ENCODE data around the gene TPST2. TPM values are rescaled to one million over a fixed set of nuclear protein-coding genes. Genes with fewer than 3 reads are reported as not detected.

The TPST2 gene
- total RNA-seq, 2 experiments from 2014 or later: 17.4 to 18.3 TPM

DNA sequence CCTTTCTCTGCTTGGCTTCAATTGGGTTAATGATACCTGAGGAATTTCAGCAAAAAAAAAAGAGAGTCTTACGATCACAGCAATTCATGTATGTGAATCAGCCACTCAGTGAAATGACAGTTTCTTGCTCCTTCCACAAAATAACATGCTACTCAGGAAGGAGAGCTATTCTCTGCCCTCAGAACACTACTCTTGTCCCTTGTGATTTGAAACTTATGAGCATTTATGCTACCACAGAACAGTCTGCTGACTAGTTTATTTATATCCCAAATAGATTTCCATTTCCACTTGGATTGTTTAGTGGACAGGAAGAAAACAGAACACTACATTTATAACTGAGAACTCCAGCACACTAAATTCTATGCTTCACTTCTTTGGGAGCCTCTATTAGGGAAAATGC is 86.2 kb downstream of the TPST2 start:
- H3K4me1 Mint-ChIP-seq: peaks cover 18% of the 10 kb centered on the region
- no peak overlapping the region for H3K4me3 Mint-ChIP-seq
- intact Hi-C loops (cut with DNase I, micrococcal nuclease): loop anchor here in 1 of 2 experiments (1.0 kb wide), 1 partner anchor 162 kb away; no protein-coding TSS in a partner anchor
- peaks cover 55% of the 10 kb centered on the region for H3K36me3 Mint-ChIP-seq (ENCODE audit: low read depth)
- no peak for ATAC-seq
- POLR2A ChIA-PET: interaction anchor here (1.0 kb wide), 1 partner anchor 20 kb away, joined by 3 read pairs; the partner anchor contains the start of genes HPS4 and SRRD
- H3K27ac Mint-ChIP-seq: peak overlapping the region; percentile 84
- H3K9me3 Mint-ChIP-seq (ENCODE audit: low read depth): no peaks in the 10 kb centered on the region
- CTCF ChIA-PET: interaction anchor here (0.7 to 4.8 kb wide), 9 partner anchors 10 to 162 kb away, joined by 3 to 27 read pairs (median 4); partner anchors contain the start of genes HPS4 and SRRD
- no peaks in the 10 kb centered on the region for H3K27me3 Mint-ChIP-seq
- no peak for DNase-seq

DNA sequence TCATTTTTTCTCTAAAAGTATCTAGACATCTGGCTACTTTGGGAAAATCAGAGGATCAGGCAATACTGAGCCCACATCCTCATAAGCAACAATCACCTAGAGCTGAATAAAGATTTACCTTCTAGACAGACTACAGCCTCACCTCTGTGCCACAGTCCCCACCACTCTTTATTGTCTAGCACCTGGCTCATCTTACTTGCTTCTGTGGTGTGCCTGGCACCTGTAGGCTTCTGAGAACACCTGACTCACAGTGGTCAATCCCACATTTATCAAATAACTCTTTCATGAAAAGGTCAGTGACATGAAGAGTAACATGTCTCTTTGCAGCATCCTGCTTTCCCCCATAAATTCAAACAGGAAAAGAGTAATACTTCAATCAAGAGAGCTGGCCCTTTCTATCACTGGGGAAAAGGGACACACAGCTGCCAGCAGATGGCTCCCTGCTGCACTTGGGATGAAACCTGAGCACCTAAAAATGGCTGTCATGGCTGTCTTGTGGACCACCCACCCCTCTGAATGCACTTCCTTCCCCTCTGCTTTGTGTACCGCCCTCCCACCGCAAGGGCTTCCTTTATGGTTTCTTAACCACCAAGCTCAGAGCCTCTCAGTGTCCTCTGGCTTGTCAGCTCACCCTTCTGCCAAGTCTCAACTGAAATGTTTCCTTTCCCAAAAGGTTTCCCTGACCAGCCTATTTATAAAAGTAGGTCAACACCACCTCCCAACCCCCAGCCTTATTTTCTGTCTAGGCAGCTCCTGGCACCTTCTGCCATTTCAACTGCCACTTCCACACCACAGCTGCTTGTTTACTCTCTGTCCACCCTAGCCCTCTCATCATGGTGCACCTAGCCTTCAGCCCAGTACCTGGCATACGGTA is 87.0 kb downstream of the TPST2 start:
- intact Hi-C loops (cut with DNase I, micrococcal nuclease): loop anchor here in 1 of 2 experiments (1.0 kb wide), 1 partner anchor 162 kb away; no protein-coding TSS in a partner anchor
- H3K27me3 Mint-ChIP-seq: no peaks in the 10 kb centered on the region
- POLR2A ChIA-PET: interaction anchor here (1.0 kb wide), 1 partner anchor 19 kb away, joined by 3 read pairs; the partner anchor contains the start of genes HPS4 and SRRD
- peaks cover 55% of the 10 kb centered on the region for H3K36me3 Mint-ChIP-seq (ENCODE audit: low read depth)
- no peaks in the 10 kb centered on the region for H3K9me3 Mint-ChIP-seq (ENCODE audit: low read depth)
- H3K4me1 Mint-ChIP-seq: peaks cover 18% of the 10 kb centered on the region
- H3K4me3 Mint-ChIP-seq: no peak overlapping the region
- CTCF ChIA-PET: interaction anchor here (0.6 to 4.8 kb wide), 17 partner anchors 9 to 175 kb away, joined by 3 to 27 read pairs (median 4); partner anchors contain the start of genes HPS4 and SRRD
- peak overlapping the region; percentile 84 for H3K27ac Mint-ChIP-seq
- ATAC-seq (peak; percentile 93), DNase-seq (peak; percentile 72)

DNA sequence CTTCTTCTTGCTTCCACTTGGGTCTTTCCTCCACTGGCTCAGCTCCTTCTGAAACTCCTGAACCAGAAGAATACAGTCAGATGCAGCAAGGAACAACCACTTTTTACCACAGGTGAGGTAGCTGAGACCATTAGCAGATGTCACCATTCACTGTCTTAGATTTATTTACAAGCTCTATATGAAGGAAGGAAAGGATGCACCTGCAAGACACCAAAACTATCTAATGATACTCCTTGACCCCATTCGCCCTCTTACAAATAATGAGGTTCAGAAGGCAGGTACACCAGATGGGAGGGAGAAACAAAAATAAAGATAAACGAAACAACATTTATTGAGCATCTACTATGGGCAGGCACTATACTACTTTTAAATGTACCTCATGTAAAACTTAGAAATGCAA is 87.9 kb downstream of the TPST2 start:
- DNase-seq (no peak), ATAC-seq (no peak)
- peaks cover 18% of the 10 kb centered on the region for H3K4me1 Mint-ChIP-seq
- no peaks in the 10 kb centered on the region for H3K27me3 Mint-ChIP-seq
- H3K9me3 Mint-ChIP-seq (ENCODE audit: low read depth): no peaks in the 10 kb centered on the region
- ChIA-PET POLR2A (interaction anchor here (0.6 kb wide), 1 partner anchor 72 kb away, joined by 3 read pairs; no protein-coding TSS in a partner anchor), CTCF (interaction anchor here (0.6 to 4.8 kb wide), 10 partner anchors 11 to 176 kb away, joined by 3 to 27 read pairs (median 4); partner anchors contain the start of genes HPS4 and SRRD)
- no peak overlapping the region for H3K4me3 Mint-ChIP-seq
- H3K36me3 Mint-ChIP-seq (ENCODE audit: low read depth): peaks cover 61% of the 10 kb centered on the region
- H3K27ac Mint-ChIP-seq: peak overlapping the region; percentile 5
- intact Hi-C loops (cut with DNase I, micrococcal nuclease): no loop called here

DNA sequence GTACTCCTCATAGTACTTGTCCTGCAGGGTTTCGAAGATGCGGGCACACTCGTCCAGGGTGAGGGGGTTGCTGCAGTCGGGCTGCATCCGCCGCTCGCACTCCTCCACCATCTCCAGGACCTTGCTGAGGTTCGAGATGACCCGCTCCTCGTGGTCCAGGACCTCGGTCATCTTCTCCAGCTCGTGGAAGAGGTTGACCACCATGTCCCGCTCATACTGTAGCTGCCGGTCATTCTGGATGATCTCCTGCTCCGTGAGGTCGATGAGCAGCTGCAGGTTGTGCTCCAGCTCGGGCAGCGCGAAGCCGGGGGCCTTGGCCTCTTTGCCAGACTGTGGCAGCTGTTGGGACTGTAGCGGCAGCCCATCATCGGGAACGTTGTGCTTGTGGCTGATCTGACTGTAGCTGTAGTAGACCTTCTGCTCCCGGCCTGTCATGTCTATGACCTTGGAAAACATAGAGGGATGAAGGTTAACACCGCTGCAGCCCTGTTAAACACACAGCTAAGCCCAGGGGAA is 90.7 kb downstream of the TPST2 start:
- ChIA-PET CTCF (interaction anchor here (0.7 to 1.2 kb wide), 4 partner anchors 20 to 172 kb away, joined by 3 read pairs; no protein-coding TSS in a partner anchor), POLR2A (interaction anchor here (0.6 to 0.7 kb wide), 2 partner anchors 14 to 59 kb away, joined by 3 read pairs; no protein-coding TSS in a partner anchor)
- intact Hi-C loops (cut with DNase I, micrococcal nuclease): no loop called here
- Mint-ChIP-seq H3K27ac (no peak overlapping the region), H3K4me3 (no peak overlapping the region), H3K36me3 (ENCODE audit: low read depth) (peaks cover 62% of the 10 kb centered on the region), H3K9me3 (ENCODE audit: low read depth) (no peaks in the 10 kb centered on the region), H3K27me3 (no peaks in the 10 kb centered on the region), H3K4me1 (peaks cover 17% of the 10 kb centered on the region)
- DNase-seq: no peak
- no peak for ATAC-seq

DNA sequence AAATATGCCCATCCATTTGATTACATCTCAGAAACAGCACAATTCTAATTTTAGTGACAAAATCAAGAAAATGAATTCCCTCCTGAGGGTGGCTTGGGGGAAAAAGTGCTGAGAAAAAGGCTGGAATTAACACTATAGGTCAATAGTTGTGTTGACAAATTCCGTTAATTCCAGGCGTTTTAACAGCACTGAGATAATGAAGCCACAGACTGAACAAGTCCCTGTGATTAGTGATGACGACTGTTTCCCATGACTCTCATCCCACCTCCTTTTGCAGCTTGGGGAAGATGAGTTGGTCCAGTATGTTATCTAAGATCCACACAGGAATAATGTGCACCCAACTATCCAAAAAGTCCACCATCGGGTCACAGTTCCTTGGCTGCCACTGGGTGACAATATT is 93.5 kb downstream of the TPST2 start:
- Mint-ChIP-seq H3K4me1 (peaks cover 4% of the 10 kb centered on the region), H3K4me3 (no peak overlapping the region), H3K36me3 (ENCODE audit: low read depth) (peaks cover 62% of the 10 kb centered on the region), H3K27ac (no peak overlapping the region), H3K27me3 (no peaks in the 10 kb centered on the region), H3K9me3 (ENCODE audit: low read depth) (no peaks in the 10 kb centered on the region)
- intact Hi-C loops (cut with DNase I, micrococcal nuclease): no loop called here
- DNase-seq (no peak), ATAC-seq (no peak)
- POLR2A ChIA-PET: no interaction called here
- CTCF ChIA-PET: no interaction called here

- H3K36me3 Mint-ChIP-seq (ENCODE audit: low read depth): peaks cover 63% of the 10 kb centered on the region
- peaks cover 4% of the 10 kb centered on the region for H3K4me1 Mint-ChIP-seq
- ATAC-seq: no peak
- peak overlapping the region; percentile 35 for H3K27ac Mint-ChIP-seq
- H3K9me3 Mint-ChIP-seq (ENCODE audit: low read depth): no peaks in the 10 kb centered on the region
- DNase-seq: no peak
- ChIA-PET CTCF (interaction anchor here (0.8 to 1.0 kb wide), 3 partner anchors 9 to 12 kb away, joined by 3 read pairs; partner anchors contain the start of genes HPS4 and SRRD), POLR2A (no interaction called here)
- intact Hi-C loops (cut with DNase I, micrococcal nuclease): no loop called here
- H3K4me3 Mint-ChIP-seq: no peak overlapping the region
- H3K27me3 Mint-ChIP-seq: no peaks in the 10 kb centered on the region
These were observed 95.4 kb downstream of the TPST2 start for GRCh38 chr22:26494506-26494905.

GRCh38 chr22:26492220-26492619 is 97.7 kb downstream of the TPST2 start:
- no peaks in the 10 kb centered on the region for H3K27me3 Mint-ChIP-seq
- no peak overlapping the region for H3K4me3 Mint-ChIP-seq
- no peak for DNase-seq
- intact Hi-C loops (cut with DNase I, micrococcal nuclease): no loop called here
- no peak for ATAC-seq
- peak overlapping the region; percentile 37 for H3K27ac Mint-ChIP-seq
- CTCF ChIA-PET: interaction anchor here (0.7 kb wide), 1 partner anchor 71 kb away, joined by 3 read pairs; no protein-coding TSS in a partner anchor
- peaks cover 66% of the 10 kb centered on the region for H3K36me3 Mint-ChIP-seq (ENCODE audit: low read depth)
- peaks cover 10% of the 10 kb centered on the region for H3K4me1 Mint-ChIP-seq
- H3K9me3 Mint-ChIP-seq (ENCODE audit: low read depth): no peaks in the 10 kb centered on the region
- POLR2A ChIA-PET: no interaction called here

DNA sequence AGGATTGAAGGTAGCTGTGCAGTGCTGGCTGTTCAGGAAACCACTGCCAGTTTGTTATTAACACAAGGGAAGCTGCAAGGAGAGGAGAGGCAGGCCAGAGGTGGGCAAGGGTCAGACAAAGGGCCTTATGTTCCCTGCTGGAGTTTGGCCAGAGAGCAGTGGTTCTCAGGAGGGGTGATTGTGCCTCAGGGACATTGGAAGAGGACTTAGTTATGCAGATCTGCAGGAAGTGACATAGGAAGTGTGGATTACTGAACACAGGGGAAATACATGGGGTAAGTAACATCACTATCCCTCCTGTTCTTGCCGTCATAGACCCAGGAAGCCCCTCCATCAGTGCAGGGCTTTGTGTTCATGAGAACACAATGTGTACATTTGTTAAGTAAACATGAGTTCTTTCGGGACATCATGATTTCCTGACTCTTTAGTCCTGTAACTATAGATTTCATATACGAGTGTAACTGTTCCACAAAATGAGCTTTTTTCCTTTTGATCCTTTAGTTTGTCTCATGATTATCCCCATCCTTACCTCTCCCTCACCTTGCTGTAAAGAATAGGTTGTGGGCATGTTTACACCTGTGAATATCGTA is 100.4 kb downstream of the TPST2 start:
- Mint-ChIP-seq H3K27ac (peak overlapping the region; percentile 34), H3K4me3 (no peak overlapping the region), H3K4me1 (peaks cover 28% of the 10 kb centered on the region), H3K27me3 (no peaks in the 10 kb centered on the region), H3K36me3 (ENCODE audit: low read depth) (peaks cover 51% of the 10 kb centered on the region), H3K9me3 (ENCODE audit: low read depth) (no peaks in the 10 kb centered on the region)
- ChIA-PET CTCF (interaction anchor here (0.7 to 1.5 kb wide), 3 partner anchors 14 to 184 kb away, joined by 3 to 4 read pairs (median 3); no protein-coding TSS in a partner anchor), POLR2A (no interaction called here)
- intact Hi-C loops (cut with DNase I, micrococcal nuclease): no loop called here
- DNase-seq (no peak), ATAC-seq (no peak)

DNA sequence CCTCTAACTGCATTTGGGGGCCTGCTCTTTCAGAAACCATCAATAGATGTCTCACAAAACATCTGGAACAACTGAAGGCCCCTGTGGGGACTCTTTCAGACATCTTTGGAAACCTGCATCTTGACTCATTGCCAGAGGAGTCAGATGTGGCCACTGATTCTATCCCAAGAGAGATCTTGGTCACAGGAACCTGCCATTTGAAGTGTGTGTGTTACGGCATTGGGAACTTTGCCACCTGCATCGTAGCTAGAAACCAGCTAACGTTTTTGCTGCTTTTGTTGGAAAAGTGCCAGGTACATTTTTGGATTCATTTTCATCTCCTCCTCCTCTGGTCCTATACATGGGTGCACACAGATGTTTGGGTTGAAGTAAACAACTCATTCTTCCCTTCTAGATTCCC is 101.9 kb downstream of the TPST2 start:
- DNase-seq (no peak), ATAC-seq (no peak)
- Mint-ChIP-seq H3K36me3 (ENCODE audit: low read depth) (peaks cover 37% of the 10 kb centered on the region), H3K27ac (peak overlapping the region; percentile 59), H3K27me3 (no peaks in the 10 kb centered on the region), H3K4me3 (no peak overlapping the region), H3K9me3 (ENCODE audit: low read depth) (no peaks in the 10 kb centered on the region), H3K4me1 (peaks cover 26% of the 10 kb centered on the region)
- POLR2A ChIA-PET: no interaction called here
- CTCF ChIA-PET: no interaction called here
- intact Hi-C loops (cut with DNase I, micrococcal nuclease): no loop called here

DNA sequence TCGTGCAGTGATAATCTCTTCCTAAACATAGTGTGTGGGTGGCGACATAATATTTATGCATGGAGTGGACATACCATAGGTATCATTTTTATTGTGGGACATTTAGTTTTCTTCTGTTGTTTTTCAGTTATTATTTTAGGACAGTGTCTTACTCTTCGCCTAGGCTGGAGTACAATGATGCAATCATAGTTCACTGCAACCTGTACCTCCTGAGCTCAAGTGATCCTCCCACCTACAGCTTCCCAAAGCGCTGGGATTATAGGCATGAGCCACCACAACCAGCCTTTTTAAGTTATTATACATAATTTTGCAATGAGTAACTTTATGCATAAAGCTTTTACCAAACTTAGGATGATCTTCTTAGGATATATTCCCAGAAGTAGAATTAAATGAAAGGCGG is 103.5 kb downstream of the TPST2 start:
- intact Hi-C loops (cut with DNase I, micrococcal nuclease): no loop called here
- H3K27me3 Mint-ChIP-seq: no peaks in the 10 kb centered on the region
- H3K9me3 Mint-ChIP-seq (ENCODE audit: low read depth): no peaks in the 10 kb centered on the region
- ChIA-PET CTCF (interaction anchor here (1.0 to 1.7 kb wide), 2 partner anchors 17 to 155 kb away, joined by 3 to 5 read pairs; no protein-coding TSS in a partner anchor), POLR2A (no interaction called here)
- peak overlapping the region; percentile 52 for H3K27ac Mint-ChIP-seq
- DNase-seq (no peak), ATAC-seq (no peak)
- peaks cover 27% of the 10 kb centered on the region for H3K36me3 Mint-ChIP-seq (ENCODE audit: low read depth)
- H3K4me3 Mint-ChIP-seq: no peak overlapping the region
- peaks cover 42% of the 10 kb centered on the region for H3K4me1 Mint-ChIP-seq

- ChIA-PET POLR2A (no interaction called here), CTCF (interaction anchor here (1.0 to 5.7 kb wide), 4 partner anchors 16 to 180 kb away, joined by 3 to 27 read pairs (median 4); no protein-coding TSS in a partner anchor)
- Mint-ChIP-seq H3K36me3 (ENCODE audit: low read depth) (peaks cover 27% of the 10 kb centered on the region), H3K4me3 (no peak overlapping the region), H3K27ac (peak overlapping the region; percentile 48), H3K9me3 (ENCODE audit: low read depth) (no peaks in the 10 kb centered on the region), H3K4me1 (peaks cover 47% of the 10 kb centered on the region), H3K27me3 (no peaks in the 10 kb centered on the region)
- DNase-seq (no peak), ATAC-seq (no peak)
- intact Hi-C loops (cut with DNase I, micrococcal nuclease): no loop called here
These were observed 104.0 kb downstream of the TPST2 start for GRCh38 chr22:26485806-26486390.

Data from activated CD4-positive, alpha-beta T cell treated with anti-CD3 and anti-CD28 coated beads for 36 hours (primary cell).